Measurements from ENCODE around the gene FREM2.

Gene FREM2

DNA sequence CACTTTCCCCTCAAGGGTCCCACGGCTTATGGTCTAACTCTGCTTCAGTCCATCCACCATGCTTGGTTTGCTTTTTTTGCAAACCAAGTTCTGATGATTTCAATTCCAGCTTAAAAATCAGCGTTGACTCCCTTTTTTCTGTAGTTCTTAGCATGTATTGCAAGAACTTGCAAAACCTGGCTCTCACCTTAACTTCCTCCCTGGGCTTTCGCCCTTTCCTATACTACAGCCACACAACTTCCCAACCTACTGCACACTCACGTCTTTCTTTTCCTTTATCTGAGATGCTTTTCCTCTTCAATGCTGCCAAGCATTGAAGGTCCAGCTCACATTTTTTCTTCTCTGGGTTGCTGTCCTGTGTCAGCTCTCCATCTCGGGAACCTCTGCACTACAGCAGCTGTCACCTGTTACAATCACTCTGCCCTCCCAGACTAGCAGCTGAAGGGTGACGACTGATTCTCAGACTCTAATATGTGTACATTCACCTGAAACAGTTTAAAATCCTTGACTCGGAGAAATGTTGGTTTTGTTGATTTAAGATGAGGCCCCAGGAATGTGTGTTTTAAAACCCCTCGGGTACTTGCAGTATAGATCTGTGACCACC, 143.7 kb downstream of the FREM2 start:
- no peak for DNase-seq

DNA sequence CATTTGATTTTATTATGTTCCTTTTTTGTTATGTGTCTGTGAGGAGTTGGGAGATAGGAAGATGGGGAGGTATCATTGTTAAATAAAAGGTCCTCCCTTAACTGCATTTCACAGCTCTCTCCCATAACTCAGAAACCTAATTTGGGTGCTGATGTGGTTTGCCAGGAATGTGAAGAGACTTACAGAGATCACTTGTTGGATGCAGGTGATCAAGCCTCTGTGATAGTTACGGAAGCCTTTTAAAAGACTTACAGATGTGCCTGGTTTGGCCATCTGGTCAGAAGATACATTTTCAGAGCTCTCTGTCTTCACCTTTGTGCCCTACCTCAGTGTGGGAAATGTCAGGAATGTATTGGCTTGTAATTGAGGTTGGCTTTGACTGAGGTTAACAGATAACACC, 157.7 kb downstream of the FREM2 start:
- DNase-seq, result no peak

DNA sequence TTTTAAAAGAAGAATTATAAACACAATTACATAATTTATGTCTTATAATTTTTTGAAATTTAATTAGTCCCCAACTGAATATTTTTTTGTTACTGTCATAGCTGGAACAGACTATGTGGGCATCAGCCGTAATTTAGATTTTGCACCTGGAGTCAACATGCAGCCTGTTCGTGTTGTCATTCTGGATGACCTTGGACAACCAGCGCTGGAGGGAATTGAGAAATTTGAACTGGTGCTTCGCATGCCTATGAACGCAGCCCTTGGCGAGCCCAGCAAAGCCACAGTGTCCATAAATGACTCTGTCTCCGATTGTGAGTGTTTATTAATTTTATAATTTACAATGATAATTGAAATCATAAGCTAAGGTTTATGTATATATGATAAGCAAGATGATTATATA, 161.5 kb downstream of the FREM2 start:
- no peak for DNase-seq

DNA sequence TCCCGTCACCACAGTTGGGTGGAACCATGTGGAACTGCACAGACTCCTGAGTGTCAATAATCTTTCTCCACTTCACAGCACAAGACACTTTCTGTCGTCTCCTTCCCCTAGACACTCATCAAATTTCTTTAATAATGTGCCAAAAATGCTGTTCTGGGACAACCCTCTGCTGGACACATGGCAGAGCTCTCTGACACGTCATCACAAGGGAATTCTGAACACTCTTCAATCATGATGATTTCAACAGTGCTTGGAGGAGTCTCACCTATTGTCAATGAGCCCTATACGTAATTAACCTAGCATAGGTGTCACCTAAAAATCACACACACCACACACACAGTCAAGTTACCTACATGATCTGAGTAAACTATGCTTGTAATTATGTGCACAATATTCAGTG, 162.4 kb downstream of the FREM2 start:
- no peak for DNase-seq

DNA sequence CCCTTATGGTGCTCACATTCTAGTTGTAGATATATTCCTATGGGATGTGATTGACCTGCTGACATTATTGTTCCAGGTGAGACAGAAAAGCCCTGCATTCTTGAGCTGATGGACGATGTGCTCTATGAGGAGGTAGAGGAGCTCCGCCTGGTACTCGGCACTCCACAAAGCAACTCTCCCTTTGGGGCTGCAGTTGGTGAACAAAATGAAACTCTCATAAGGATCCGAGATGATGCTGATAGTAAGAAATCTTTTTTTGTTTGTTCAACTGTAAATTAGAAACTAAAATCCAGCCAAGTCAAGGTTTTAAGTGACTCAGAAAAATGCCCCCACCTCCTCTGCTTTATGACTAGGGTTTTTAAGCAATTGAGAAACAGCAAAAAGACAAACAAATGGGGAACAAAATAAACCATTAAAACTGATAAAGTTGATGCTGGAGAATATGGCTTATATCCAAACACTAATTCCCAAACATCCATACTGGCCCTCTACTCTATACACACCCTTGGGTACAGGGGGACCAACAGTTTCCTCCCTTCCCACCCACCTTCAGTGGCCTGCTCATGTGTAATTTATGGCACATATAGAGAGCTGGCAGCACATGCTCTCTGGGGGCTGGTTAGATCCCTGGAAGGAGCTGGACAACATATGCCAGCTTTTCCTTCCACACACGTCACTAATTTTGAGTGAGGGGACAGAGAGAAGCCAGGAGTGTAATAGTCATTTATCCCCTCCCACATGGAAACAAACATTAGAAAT, 164.2 kb downstream of the FREM2 start:
- no peak for DNase-seq

DNA sequence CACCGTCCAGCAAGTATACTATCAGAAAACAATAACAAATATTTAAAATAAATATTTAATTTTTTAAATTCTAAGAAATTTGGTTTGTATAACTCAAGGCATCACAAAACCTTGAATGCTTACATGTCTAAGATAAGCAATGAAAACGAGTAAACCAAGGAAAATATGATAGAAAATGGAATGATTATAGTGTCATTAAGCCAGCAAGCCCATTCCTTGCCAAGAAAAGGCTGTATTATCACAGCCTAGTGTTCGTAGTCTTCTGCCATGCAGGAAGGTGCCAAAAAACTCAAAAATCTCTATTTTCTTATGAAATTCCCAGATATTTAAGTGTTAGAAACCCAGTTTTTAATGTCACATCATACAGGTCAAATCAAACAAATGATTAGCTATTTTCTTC, 167.3 kb downstream of the FREM2 start:
- DNase-seq, result no peak

DNA sequence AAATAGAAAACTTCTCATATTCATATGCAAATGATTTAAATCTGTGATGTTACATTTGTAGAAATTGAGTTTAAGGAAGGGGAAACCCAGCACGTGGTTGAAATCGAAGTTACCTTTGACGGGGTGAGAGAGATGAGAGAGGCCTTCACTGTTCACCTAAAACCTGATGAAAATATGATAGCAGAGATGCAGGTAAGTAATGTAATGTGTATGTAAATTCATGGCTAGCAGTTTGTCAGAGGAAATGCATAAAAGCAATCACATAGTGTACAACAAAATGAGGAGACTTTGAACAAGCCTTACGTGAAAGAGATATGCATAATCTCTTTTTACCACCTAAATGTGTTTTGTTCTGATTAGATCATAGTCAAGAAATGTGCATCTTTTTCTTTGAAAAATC, 169.2 kb downstream of the FREM2 start:
- DNase-seq, result no peak

DNA sequence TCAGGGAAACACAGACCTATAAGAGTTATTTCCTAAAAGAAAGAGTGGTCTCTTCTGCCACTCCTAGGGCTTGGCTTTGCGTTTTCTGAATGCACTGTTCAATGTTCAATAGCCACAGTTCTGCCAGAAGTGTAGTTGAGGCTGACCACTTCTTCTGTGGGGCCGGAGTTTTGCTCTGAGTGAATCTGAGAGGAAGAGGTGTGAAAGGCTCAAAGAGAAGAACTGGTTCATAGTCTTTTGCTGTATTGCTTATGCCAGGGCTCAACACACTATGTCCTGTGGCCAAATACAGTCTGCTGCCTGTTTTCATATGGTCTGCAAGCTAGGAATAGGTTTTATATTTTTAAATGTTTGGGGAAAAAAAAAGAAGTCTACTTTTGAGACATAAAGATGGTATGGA, 175.6 kb downstream of the FREM2 start:
- DNase-seq, result no peak

DNA sequence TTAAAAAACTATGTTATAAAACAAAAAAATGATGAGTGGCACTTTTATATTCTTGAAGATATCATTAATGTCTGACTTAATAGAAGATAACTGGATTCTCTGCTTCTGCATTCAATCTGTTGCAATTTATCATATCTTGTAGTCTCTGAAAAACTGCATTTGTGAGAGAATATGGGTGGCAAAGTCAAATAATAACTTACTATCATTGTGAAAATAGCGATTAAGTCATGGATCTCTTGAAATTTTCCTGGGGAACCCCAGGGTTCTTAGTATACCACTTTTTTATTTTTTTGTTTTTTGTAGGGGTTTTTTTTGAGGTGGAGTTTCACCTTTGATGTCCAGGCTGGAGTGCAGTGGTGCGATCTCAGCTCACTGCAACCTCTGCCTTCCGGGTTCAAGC, 176.7 kb downstream of the FREM2 start:
- no peak for DNase-seq

DNA sequence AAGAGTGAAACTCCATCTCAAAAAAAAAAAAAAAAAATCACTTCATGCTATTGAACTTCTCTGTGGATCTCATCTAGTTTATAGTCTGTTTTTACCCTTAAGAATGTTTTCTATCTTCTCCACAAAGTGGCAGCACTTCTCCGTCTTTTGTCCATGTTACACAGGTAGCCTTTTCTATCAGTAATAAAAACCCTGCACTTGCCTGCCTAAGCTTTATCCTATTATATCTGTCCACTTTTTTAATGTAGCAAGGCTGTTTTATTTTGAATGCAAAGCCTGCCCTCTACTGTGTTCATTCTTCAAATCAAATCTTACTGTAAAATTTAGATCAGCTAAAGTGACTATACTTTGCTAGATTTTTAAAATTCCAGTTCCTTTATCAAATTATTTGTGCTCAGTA, 179.8 kb downstream of the FREM2 start:
- DNase-seq, result no peak

DNA sequence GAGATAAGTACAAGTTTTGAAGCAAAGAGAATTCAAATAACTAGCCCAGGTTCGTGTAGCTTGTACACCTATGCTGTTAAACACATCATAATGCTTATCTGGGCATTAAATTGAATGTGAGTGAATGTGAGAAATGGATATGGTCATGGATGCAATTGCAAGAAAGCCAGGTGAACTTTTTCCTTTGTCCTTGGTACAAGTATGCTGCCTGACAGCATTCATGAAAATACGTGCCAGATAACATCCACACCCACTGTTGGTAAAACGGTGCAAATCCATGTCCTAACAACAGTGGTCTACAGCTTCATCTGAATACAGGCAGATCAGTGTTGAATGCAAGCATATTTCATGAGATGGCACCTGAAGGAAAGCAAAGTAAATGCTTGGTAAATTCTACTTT, 181.5 kb downstream of the FREM2 start:
- no peak for DNase-seq

DNA sequence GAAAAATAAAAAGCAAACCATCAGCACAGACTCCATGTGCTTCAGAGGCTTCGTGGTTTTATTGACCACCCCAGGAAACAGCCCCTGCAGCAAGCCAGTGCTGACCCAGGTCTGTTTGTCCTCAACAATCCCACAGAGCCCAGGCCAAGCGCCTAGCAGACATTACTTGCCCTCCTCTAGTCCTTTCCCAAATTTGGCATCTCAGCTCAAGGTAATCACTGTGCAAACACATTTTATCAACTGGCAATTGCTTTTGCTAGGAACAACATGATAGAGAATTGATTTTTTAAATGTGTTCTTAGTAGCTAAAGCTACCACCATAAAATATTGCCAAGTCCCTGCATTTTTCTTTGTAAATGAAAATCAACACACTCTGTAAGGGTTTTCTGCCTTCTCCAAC, 182.0 kb downstream of the FREM2 start:
- DNase-seq, result no peak

DNA sequence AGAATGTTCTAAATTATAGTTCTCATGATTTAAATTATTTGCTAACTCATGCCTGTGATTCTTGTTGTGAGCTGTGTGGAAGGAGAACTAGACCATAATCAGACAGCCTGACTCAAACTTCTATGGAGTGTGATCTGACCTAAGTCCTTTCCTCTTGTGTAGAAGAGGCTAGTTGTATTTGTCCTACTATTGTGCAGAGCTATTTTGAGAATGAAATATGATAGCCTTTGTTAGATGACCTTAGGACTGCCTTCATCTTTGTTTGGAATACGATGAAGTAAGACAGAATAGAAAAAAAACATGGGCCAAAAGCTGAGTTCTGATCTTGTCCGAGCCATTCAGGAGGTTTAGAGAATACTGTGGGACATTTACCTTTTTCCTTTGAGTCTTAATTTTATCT, 184.4 kb downstream of the FREM2 start:
- no peak for DNase-seq

DNA sequence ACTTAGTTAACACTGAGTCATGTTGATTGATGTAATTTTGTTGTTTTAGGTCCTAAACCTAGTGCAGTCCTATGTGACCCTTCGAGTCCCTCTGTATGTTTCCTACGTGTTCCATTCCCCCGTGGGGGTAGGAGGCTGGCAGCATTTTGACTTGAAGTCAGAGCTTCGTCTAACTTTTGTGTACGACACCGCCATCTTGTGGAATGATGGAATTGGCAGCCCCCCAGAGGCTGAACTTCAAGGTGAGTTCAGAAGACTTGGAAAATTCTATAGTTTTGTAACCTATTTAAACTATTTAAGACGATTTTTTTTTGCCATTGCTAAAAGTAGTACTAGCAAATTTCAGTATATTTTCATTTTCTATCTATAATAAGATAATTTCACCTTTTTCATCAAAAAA, 185.8 kb downstream of the FREM2 start:
- DNase-seq, result no peak

DNA sequence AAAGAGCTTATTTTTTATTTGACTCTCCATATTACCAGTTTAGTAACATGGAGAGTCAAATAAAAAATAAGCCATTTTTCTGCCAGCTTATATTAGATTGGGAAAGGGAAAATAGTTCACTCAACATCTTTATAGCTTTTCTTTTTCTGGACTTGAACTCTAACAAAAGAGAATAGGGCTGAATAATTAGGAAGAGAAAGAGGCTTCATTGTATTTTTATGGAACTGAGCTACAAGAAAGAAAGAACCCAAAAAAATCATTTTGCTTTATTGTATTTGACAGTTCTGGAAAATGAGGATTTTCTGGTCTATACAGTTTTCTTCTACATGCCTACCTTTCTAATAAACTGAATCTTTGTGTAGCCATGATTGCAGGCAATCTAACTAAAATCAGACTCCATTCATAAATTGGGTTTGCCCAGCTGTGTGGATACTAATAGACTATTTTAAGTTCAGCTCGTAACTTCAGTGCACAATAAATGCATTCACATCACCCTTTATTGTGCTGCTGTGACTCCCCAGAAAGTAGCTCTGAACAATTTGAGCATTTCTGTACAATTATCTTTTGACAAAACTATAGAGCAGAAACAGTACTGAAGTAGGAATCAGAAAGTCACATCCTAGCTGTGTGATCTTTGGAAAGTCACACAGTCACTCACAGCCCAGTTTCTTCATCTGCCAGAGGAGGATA, 188.5 kb downstream of the FREM2 start:
- DNase-seq, result no peak

DNA sequence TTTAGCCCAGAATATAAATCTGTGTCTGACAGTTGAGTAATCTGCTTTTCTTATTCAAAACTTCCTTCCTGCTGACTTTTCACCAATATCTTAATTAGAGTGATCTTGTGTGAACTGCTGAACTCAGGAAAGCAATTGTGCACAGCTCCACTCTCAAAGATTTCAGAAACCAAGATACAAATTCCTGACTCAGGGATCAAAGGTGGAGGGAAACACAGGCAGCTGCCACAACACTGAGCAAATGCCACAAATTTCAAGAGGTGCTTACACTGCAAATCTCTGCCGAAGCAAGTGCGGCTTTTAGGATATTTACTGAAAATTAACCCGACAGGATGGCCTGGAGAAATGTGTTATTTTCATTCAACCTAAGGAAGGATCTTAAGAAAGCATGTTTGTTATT, 192.4 kb downstream of the FREM2 start:
- DNase-seq, result no peak

DNA sequence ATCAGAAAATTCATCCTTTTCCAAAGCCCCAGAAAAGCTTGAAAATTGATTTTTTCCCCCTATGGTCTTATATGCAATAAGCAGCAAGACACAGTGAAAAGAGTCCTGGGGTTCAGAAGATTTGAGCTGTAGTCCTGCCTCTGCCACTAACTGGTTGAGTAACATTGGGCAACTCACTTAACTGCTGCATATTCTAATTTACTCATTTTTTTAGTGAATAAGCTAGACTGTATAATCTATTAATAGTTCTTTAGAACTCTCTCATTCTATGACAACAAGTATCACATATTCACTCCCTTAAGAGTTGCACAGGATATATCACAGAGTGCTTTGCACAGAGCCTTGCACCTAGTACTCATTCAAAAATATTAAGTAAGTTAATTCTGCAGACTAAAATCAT, 192.9 kb downstream of the FREM2 start:
- no peak for DNase-seq

DNA sequence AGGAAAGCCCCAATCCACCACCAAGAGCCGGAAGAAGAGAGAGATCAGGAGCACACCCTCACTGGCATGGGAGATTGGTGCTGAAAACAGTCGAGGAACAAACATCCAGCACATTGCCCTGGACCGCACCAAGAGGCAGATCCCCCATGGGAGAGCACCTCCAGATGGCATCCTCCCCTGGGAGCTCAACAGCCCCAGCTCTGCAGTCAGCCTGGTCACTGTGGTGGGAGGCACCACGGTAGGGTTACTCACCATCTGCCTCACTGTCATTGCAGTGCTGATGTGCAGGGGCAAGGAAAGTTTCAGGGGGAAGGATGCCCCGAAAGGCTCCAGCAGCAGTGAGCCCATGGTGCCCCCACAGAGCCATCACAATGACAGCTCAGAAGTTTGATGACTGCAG, 193.5 kb downstream of the FREM2 start:
- no peak for DNase-seq

DNA sequence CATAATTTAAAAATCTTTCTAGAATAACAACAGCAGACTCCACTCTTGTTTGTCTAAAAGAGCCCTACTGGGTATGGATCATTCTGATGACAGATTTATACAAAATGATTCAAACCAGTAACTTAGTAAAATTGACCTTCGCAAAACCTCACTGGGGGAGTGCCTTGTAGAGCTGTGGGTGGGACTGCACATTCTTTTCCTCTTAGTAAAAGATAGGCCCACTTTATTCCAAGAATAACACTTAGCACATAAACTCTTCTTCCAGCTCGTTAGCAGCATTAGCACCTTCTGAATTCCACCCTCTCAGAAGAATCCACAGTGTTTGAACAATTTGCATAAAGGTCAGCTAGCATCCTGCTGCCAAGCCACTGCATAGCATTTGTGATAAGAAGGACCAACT, 196.9 kb downstream of the FREM2 start:
- DNase-seq, result no peak

DNA sequence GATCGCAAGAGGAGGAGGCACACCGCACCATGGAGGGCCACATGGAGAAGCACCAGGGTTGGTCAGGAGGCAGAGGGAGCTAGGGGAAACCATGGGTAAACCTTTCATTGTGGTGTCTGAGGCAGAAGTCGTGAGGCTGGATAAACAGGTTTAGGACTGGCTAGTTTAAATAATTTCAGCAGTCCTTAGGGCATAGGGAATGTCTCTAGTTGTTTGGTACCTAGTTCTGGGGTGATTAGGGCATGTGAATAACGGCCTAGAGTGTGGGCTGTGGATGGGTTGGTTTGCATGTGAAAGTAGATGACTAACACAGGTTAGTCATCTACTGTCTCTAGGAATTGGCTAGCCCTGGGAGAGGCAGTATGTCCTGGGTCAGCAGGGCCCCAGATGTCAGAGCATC, 201.4 kb downstream of the FREM2 start:
- DNase-seq, result no peak

DNA sequence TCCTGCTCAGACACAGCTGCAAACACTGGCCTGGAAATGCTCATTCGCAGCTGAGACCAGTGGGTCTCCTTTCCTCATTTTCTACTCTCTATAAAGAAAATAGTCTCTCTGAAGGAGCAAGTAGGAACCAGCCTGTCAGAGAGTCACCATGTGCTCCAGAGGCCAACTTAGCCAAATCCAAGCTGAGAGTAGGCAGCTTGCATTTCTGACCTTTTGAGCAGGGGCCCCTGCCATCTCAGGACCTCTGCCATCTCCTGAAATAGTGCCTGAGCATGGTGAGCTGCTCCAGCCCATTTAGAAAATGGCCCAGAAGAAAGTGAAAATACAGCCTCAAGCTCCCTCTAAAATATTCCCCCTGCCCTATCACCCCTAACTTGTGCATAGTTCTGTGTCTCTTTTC, 208.2 kb downstream of the FREM2 start:
- no peak for DNase-seq

DNA sequence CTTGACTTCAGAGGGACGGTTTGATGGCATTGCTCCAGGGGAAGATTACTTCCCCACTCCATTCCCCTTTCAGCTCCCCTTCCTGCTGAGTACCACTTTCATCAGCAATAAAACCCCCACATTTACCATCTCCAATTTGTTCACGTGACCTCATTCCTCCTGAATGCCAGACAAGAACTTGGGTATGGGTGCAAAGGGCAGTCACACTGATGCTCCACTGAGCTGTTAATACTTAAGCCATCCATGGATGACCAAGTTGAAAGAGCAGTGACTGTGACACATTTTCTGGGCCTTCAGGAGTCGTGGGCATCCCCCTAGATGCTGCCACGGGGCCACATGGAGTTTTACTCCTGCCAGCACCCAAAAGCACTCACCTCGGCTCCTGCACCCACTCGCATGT, 210.6 kb downstream of the FREM2 start:
- DNase-seq, result no peak

DNA sequence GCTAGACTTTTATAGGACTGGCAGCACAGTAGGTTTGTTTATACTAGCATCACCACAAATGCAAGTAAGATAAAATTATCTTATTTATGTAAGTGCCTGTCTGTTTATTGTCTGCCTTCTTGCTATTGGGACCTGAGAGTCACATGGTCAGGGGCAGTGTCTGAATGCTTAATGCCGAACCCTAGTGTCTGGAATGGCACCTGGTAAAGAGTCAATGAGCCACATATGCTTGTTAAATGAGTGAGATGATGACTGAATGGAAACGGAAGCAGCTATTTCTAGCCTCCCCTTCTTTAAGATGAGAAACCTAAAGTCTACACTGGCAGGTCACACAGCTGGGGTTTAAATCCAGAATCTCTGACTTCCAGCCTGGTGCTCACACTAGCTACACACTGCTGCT, 211.6 kb downstream of the FREM2 start:
- DNase-seq, result no peak

DNA sequence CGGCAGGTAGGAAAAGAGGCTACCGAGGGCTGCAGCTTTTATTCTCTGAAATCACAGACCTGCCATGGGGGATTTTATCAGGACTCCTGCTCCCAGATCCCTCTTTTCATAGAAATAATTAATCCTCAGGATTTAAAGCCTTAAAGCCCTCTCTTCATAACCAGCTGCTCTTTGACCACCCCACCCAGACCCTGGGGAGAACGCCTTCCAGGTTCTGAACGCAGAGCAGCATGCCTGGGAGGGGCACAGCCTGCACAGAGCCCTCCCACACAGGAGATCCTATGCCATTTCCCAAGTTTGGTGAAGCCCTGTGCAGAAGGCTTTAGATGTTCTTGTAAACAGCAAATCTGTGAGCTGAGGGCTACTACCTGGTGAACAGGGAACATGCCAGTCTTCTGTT, 212.7 kb downstream of the FREM2 start:
- DNase-seq, result no peak

DNA sequence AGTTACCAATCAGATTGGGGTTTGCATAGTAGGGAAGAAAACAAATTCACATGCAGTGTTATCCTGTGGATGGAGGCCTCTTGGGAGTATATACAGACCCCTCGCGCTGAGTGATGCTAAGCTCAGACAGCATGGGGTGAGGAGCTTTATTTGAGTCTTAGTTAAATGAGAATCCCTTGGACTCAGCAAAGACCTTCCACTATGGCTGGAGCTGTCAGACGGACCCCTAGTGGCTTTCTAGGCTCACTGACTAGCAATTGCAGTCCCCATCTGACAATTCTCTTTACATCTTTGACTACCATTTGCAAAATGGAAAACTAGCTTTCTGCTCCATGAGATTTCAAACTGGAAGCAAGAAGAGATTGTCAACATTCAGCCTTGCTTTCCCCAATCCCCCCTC, 213.3 kb downstream of the FREM2 start:
- DNase-seq, result no peak

Measured in cortex of kidney (tissue), 1 donor.